ENCODE measurements around the gene CIB1. TPM values are rescaled to one million over a fixed set of nuclear protein-coding genes. Genes with fewer than 3 reads are reported as not detected.

CIB1 gene
- total RNA-seq, 2 experiments from 2014 or later, result 279 to 295 TPM

DNA sequence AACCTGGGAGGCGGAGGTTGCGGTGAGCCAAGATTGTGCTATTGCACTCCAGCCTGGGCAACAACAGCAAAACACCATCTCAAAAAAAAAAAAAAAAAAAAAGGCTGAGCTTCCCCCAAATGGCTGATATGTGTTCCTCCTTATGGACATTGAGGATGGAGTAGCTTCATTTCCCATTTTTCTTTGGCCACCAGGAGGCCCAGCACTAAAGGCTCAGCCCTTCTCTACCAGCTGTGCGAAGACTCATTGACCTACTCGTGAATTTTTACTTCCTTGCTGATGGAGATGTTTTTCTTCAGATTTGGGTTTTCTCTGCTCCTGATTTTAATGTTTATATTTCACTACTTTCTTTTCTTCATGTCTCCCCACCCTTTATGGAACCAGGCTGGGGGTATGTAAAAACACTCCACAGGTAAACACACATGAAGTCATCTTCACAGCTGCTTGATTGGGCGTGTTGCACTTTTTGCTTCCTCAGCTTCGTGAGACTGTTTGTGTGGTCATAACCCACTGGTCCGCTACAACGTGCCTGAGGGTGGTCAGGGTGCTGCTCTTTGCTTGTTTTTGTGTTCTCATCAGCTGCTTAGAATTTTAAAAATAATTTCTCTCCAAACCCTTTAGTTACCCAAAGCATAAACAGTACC is 19.1 kb downstream of the CIB1 start:
- Histone ChIP-seq H3K27ac (ENCODE audit: low read depth in 1 of 2, low read length in 2 of 2) (no peak overlapping the region), H3K36me3 (ENCODE audit: insufficient read depth, low read length) (peaks cover 10% of the 10 kb centered on the region), H3K27me3 (ENCODE audit: control insufficient read depth in 1 of 2, insufficient read depth in 2 of 2, low read length in 2 of 2) (no peaks in the 10 kb centered on the region), H3K9me3 (ENCODE audit: control insufficient read depth in 1 of 2, insufficient read depth in 1 of 2, low read length in 2 of 2) (no peaks in the 10 kb centered on the region), H3K4me1 (ENCODE audit: insufficient read depth, low read length) (peaks cover 24% of the 10 kb centered on the region), H3K4me3 (ENCODE audit: low read length) (no peak overlapping the region)
- H3K9me3 Mint-ChIP-seq, result no peaks in the 10 kb centered on the region
- H3K27me3 Mint-ChIP-seq, result no peaks in the 10 kb centered on the region
- DNase-seq, result no peak
- TF ChIP-seq, protein P1, sequence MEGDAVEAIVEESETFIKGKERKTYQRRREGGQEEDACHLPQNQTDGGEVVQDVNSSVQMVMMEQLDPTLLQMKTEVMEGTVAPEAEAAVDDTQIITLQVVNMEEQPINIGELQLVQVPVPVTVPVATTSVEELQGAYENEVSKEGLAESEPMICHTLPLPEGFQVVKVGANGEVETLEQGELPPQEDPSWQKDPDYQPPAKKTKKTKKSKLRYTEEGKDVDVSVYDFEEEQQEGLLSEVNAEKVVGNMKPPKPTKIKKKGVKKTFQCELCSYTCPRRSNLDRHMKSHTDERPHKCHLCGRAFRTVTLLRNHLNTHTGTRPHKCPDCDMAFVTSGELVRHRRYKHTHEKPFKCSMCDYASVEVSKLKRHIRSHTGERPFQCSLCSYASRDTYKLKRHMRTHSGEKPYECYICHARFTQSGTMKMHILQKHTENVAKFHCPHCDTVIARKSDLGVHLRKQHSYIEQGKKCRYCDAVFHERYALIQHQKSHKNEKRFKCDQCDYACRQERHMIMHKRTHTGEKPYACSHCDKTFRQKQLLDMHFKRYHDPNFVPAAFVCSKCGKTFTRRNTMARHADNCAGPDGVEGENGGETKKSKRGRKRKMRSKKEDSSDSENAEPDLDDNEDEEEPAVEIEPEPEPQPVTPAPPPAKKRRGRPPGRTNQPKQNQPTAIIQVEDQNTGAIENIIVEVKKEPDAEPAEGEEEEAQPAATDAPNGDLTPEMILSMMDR (IDR thresholded peaks at IDR 0.05), result no peak
- no peak for ATAC-seq (ENCODE audit: poor library complexity)
- H3K4me1 Mint-ChIP-seq (ENCODE audit: low read depth), result peaks cover 26% of the 10 kb centered on the region
- H3K4me3 Mint-ChIP-seq, result no peak overlapping the region
- POLR2A ChIA-PET, result interaction anchor here (1.5 kb wide), 1 partner anchor 13 kb away, joined by 5 read pairs; the partner anchor contains the start of gene SEMA4B
- CTCF ChIA-PET, result interaction anchor here (0.7 to 1.2 kb wide), 5 partner anchors 19 to 73 kb away, joined by 3 to 7 read pairs (median 3); partner anchors contain the start of genes CIB1 and GDPGP1
- H3K27ac Mint-ChIP-seq, result no peak overlapping the region
- intact Hi-C loops (cut with DNase I, micrococcal nuclease), result no loop called here
- peaks cover 6% of the 10 kb centered on the region for H3K36me3 Mint-ChIP-seq (ENCODE audit: low read depth)

DNA sequence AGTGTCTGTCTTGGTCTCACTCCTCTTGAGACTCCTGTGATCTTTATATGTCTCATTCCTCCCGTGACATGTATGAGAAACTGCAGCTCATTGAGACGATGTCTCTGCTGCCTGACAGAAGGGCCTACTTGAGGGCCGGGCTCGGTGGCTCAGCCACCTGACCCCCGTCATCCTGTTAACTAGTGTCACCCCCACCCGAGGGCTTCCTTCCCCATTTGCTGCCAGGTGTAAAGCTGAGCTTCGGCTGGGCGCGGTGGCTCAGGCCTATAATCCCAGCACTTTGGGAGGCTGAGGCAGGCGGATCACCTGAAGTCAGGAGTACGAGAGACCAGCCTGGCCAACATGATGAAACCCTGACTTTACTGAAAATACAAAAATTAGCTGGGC is 19.9 kb downstream of the CIB1 start:
- intact Hi-C loops (cut with DNase I, micrococcal nuclease), result no loop called here
- H3K4me3 Mint-ChIP-seq, result no peak overlapping the region
- no peaks in the 10 kb centered on the region for H3K27me3 ChIP-seq (ENCODE audit: control insufficient read depth in 1 of 2, insufficient read depth in 2 of 2, low read length in 2 of 2)
- H3K27ac ChIP-seq (ENCODE audit: low read depth in 1 of 2, low read length in 2 of 2), result no peak overlapping the region
- no peak overlapping the region for H3K27ac Mint-ChIP-seq
- no peaks in the 10 kb centered on the region for H3K9me3 Mint-ChIP-seq
- peaks cover 10% of the 10 kb centered on the region for H3K36me3 ChIP-seq (ENCODE audit: insufficient read depth, low read length)
- CTCF ChIA-PET, result interaction anchor here (0.7 kb wide), 1 partner anchor 73 kb away, joined by 3 read pairs; no protein-coding TSS in a partner anchor
- no peak overlapping the region for H3K4me3 ChIP-seq (ENCODE audit: low read length)
- no peaks in the 10 kb centered on the region for H3K9me3 ChIP-seq (ENCODE audit: control insufficient read depth in 1 of 2, insufficient read depth in 1 of 2, low read length in 2 of 2)
- H3K4me1 Mint-ChIP-seq (ENCODE audit: low read depth), result peaks cover 22% of the 10 kb centered on the region
- ATAC-seq (ENCODE audit: poor library complexity) (no peak), DNase-seq (no peak)
- H3K27me3 Mint-ChIP-seq, result no peaks in the 10 kb centered on the region
- peaks cover 6% of the 10 kb centered on the region for H3K36me3 Mint-ChIP-seq (ENCODE audit: low read depth)
- peaks cover 23% of the 10 kb centered on the region for H3K4me1 ChIP-seq (ENCODE audit: insufficient read depth, low read length)
- POLR2A ChIA-PET, result no interaction called here
- TF ChIP-seq, protein P1 (IDR thresholded peaks at IDR 0.05), result no peak

DNA sequence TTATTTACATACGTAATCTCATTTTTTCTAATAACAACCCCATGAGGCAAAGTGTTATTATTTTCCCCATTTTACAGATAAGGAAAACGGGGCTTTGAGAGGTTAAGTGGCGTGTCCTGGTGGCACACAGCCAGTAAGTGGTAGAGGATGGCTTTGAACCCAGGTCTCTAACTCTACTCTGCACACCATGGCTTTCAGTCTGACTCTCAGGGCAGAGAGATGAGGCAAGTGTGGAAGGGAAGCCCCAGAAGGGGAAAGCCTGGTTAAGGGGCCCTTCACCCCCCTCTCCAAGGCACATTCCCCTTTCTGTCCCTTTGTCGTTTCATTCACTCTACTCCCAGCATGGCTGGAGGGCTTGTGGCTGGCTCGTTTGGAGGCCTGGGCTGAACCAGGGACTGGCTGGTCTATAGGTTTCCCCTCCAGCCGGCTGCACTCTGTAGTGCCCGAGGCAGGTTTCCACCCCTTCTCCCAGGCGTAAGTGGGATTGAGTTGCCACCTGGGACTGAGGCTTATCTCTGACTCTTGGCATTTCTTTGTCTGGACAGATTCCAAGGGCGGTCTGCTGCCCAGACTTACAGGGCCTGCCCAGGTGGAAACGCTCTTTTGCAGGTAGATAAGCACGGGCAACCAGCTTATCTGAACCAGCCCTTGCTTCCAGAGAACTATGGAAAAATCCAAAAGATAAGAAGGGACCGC is 20.5 kb downstream of the CIB1 start:
- H3K27me3 Mint-ChIP-seq, result no peaks in the 10 kb centered on the region
- ChIA-PET CTCF (no interaction called here), POLR2A (interaction anchor here (0.7 kb wide), 1 partner anchor 12 kb away, joined by 3 read pairs; the partner anchor contains the start of gene SEMA4B)
- no peaks in the 10 kb centered on the region for H3K9me3 ChIP-seq (ENCODE audit: control insufficient read depth in 1 of 2, insufficient read depth in 1 of 2, low read length in 2 of 2)
- no peak overlapping the region for H3K4me3 ChIP-seq (ENCODE audit: low read length)
- intact Hi-C loops (cut with DNase I, micrococcal nuclease), result no loop called here
- H3K9me3 Mint-ChIP-seq, result no peaks in the 10 kb centered on the region
- DNase-seq (no peak), ATAC-seq (ENCODE audit: poor library complexity) (no peak)
- no peak overlapping the region for H3K4me3 Mint-ChIP-seq
- no peak overlapping the region for H3K27ac ChIP-seq (ENCODE audit: low read depth in 1 of 2, low read length in 2 of 2)
- H3K36me3 ChIP-seq (ENCODE audit: insufficient read depth, low read length), result peaks cover 10% of the 10 kb centered on the region
- peaks cover 23% of the 10 kb centered on the region for H3K4me1 ChIP-seq (ENCODE audit: insufficient read depth, low read length)
- peaks cover 6% of the 10 kb centered on the region for H3K36me3 Mint-ChIP-seq (ENCODE audit: low read depth)
- no peak overlapping the region for H3K27ac Mint-ChIP-seq
- peaks cover 19% of the 10 kb centered on the region for H3K4me1 Mint-ChIP-seq (ENCODE audit: low read depth)
- no peaks in the 10 kb centered on the region for H3K27me3 ChIP-seq (ENCODE audit: control insufficient read depth in 1 of 2, insufficient read depth in 2 of 2, low read length in 2 of 2)
- TF ChIP-seq, protein P1 (IDR thresholded peaks at IDR 0.05), result no peak

All from CD4-positive, alpha-beta T cell (primary cell).